Gastrocnemius medialis (tissue), 4 donors: Measurements from ENCODE around the gene STRN4. TPM values are rescaled to one million over a fixed set of nuclear protein-coding genes. Genes with fewer than 3 reads are reported as not detected.
A peak's percentile ranks its signal among the peaks of the same experiment; 100 is the strongest.

Source experiments
- ATAC-seq, 2 donors: fragments of 150-250 bp; one replicate each; pipeline ENCODE4 v1.9.1; 2016
- DNase-seq, 2 donors: peaks; one replicate each; pipeline ENCODE4 v3.0.0-alpha.2; 2019
- H3K27ac ChIP-seq, 4 donors: fragments of 200-600 bp; sonication (generic); 1 replicate in 1 of 4; 2 replicates in 3 of 4; pipeline ENCODE4 v1.5.1; 2016 to 2018; ENCODE audit warnings: mild to moderate bottlenecking in 2 of 4, moderate library complexity in 1 of 4
- H3K27me3 ChIP-seq, 3 donors: fragments of 200-600 bp; sonication (generic) in 2 of 3; 1 replicate in 1 of 3; 2 replicates in 2 of 3; pipeline versions ENCODE4 v1.5.1 to v1.6.0; 2016 to 2019; ENCODE audit warnings: mild to moderate bottlenecking in 1 of 3, moderate library complexity in 1 of 3
- H3K36me3 ChIP-seq, 2 donors: fragments of 200-600 bp; sonication (generic) in 1 of 2; one replicate each; pipeline ENCODE4 v1.5.1; 2017 to 2018
- H3K4me1 ChIP-seq, 2 donors: fragments of 200-600 bp; sonication (generic) in 1 of 2; one replicate each; pipeline ENCODE4 v1.5.1; 2016 to 2017; ENCODE audit warnings: mild to moderate bottlenecking in 2 of 2
- H3K4me3 ChIP-seq, 4 donors: fragments of 200-600 bp; sonication (generic) in 3 of 4; 1 replicate in 1 of 4; 2 replicates in 3 of 4; pipeline ENCODE4 v1.5.1; 2016 to 2019; ENCODE audit warnings: mild to moderate bottlenecking in 2 of 4
- H3K9me3 ChIP-seq, 3 donors: fragments of 200-600 bp; sonication (generic) in 2 of 3; 1 replicate in 1 of 3; 2 replicates in 2 of 3; pipeline ENCODE4 v1.5.1; 2016 to 2019
- POLR2A ChIP-seq, 2 donors: fragments of 450-650 bp; IDR thresholded peaks; one replicate each; pipeline ENCODE4 v1.6.1; 2017; ENCODE audit warnings: antibody characterized with exemption in 2 of 2, mild to moderate bottlenecking in 2 of 2, moderate library complexity in 2 of 2
- in situ Hi-C, 4 donors: fragments of 200-750 bp; cut with MboI; loops; one replicate each; pipeline versions ENCODE4 v1.15.0 to v1.8.0; 2017; ENCODE audit warnings: low sequenced_read_pairs in 4 of 4
- intact Hi-C: fragments of 100-400 bp; cut with DNase I; formaldehyde crosslinking; loops from one replicate; pipeline ENCODE4 v1.15.1; 2023; ENCODE audit warnings: low total_unique reads
- total RNA-seq, 4 donors: library from RNA; depleted of rRNA; stranded (reverse); fragments of >200 nt; gene quantifications; one replicate each; pipeline versions ENCODE4 v1.1.0 to v1.2.3, GENCODE V29; 2016
- TF ChIP-seq, protein P1 (sequence below), 5 experiments: fragments of 450-650 bp in 3 of 5; fragments of 200-600 bp in 2 of 5; sonication (generic) in 2 of 5; IDR thresholded peaks in 4 of 5; conservative IDR thresholded peaks in 1 of 5; 1 replicate in 4 of 5; 2 replicates in 1 of 5; pipeline ENCODE4 v1.5.1; 2016 to 2019; ENCODE audit warnings: antibody characterized with exemption in 5 of 5, mild to moderate bottlenecking in 3 of 5, moderate library complexity in 3 of 5

STRN4 gene, protein sequence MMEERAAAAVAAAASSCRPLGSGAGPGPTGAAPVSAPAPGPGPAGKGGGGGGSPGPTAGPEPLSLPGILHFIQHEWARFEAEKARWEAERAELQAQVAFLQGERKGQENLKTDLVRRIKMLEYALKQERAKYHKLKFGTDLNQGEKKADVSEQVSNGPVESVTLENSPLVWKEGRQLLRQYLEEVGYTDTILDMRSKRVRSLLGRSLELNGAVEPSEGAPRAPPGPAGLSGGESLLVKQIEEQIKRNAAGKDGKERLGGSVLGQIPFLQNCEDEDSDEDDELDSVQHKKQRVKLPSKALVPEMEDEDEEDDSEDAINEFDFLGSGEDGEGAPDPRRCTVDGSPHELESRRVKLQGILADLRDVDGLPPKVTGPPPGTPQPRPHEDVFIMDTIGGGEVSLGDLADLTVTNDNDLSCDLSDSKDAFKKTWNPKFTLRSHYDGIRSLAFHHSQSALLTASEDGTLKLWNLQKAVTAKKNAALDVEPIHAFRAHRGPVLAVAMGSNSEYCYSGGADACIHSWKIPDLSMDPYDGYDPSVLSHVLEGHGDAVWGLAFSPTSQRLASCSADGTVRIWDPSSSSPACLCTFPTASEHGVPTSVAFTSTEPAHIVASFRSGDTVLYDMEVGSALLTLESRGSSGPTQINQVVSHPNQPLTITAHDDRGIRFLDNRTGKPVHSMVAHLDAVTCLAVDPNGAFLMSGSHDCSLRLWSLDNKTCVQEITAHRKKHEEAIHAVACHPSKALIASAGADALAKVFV
- total RNA-seq: 10 to 100 TPM; 45.5 to 75.7 (median 57.9) TPM

DNA sequence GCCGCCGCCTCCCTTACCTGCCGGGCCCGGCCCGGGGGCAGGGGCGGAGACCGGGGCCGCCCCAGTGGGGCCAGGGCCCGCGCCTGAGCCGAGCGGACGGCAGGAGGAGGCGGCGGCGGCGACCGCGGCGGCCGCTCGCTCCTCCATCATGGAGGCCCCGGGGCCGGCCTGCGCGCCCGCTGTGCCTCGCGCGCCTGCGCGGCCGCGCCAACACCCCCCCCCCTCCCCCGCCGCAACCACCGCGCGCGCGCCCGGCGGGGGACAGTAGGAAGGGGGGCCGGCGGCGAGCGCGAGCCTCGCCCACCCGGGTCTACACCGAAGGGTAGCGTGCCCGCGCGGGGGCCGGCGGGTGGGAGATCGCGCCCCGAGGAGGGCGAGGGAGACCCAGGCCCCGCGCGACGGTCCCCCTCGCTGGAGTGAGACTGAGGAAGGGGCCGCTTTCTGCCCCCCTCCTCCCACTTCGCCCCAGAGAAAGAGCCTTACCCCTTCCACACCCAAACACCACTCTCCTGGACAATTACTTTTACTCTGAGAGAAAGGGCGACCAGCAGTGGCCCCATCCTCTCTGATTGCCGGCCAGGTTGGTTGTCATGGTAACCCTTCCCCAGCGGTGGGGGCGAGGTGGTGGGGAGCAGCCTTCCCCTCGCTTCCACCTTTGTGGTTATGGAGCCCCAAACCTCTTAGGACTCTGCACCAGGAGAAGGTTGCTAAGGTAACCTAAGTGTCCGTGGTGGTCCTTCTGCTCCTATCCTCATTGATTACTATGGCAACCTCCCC is at the start of gene STRN4:
Gene STRN4, minus strand, starts transcription at position 170 of the 777 bp plus-strand sequence. Its CDS starts 20 bp downstream, at position 150.
- in situ Hi-C loops: no loop called here
- peaks cover 25 to 51% of the 10 kb centered on the region in 2 donors for H3K4me1 ChIP-seq

DNA sequence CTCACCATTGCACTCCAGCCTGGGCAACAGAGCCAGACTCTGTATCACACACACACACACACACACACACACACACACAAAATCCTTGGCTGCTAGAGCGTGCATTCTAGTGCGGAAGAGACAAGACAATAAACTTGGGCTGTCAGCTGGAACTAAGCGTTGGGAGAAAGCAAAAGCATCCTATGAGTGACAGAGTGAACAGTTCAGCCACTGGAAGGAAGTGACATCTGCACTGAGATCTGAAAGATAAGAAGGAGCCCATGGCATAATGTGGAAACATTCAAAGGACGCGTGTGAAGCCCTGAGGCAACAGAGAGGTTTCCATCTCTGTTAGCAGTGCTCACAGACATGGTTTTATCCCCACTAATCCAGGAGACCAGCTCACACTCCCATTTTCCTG is 45.7 kb upstream of the STRN4 start:
- no peaks in the 10 kb centered on the region for H3K9me3 ChIP-seq
- H3K27me3 ChIP-seq: peaks cover 9 to 16% (median 11%) of the 10 kb centered on the region in 3 donors
- TF ChIP-seq, protein P1, sequence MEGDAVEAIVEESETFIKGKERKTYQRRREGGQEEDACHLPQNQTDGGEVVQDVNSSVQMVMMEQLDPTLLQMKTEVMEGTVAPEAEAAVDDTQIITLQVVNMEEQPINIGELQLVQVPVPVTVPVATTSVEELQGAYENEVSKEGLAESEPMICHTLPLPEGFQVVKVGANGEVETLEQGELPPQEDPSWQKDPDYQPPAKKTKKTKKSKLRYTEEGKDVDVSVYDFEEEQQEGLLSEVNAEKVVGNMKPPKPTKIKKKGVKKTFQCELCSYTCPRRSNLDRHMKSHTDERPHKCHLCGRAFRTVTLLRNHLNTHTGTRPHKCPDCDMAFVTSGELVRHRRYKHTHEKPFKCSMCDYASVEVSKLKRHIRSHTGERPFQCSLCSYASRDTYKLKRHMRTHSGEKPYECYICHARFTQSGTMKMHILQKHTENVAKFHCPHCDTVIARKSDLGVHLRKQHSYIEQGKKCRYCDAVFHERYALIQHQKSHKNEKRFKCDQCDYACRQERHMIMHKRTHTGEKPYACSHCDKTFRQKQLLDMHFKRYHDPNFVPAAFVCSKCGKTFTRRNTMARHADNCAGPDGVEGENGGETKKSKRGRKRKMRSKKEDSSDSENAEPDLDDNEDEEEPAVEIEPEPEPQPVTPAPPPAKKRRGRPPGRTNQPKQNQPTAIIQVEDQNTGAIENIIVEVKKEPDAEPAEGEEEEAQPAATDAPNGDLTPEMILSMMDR (IDR thresholded peaks at IDR 0.05 in 4 of 5, conservative IDR thresholded peaks at IDR 0.05 in 1 of 5): no peak
- H3K4me3 ChIP-seq: no peak overlapping the region
- DNase-seq (no peak), ATAC-seq (no peak)
- H3K4me1 ChIP-seq: peaks cover 5 to 8% of the 10 kb centered on the region in 2 donors
- intact Hi-C loops (no loop called here), in situ Hi-C loops (no loop called here)
- no peak overlapping the region for H3K27ac ChIP-seq
- H3K36me3 ChIP-seq: no peaks in the 10 kb centered on the region

More for the DNA sequence above, at the start of gene STRN4:
- intact Hi-C loops: loop anchor here (1.0 to 5.0 kb wide), 3 partner anchors 39 to 246 kb away; partner anchors contain the start of gene DACT3
- H3K9me3 ChIP-seq: no peaks in the 10 kb centered on the region
- peak within 1 kb of the TSS; percentile 90 to 98 (median 96) for H3K27ac ChIP-seq
- H3K4me3 ChIP-seq: peak within 1 kb of the TSS; percentile 87 to 100 (median 92)
- peak; percentile 74 to 78 for ATAC-seq
- DNase-seq: no peak
- TF ChIP-seq, protein P1 (IDR thresholded peaks at IDR 0.05 in 4 of 5, conservative IDR thresholded peaks at IDR 0.05 in 1 of 5): no peak
- TF ChIP-seq POLR2A (IDR thresholded peaks at IDR 0.05): peak; percentile 82 to 93
- H3K36me3 ChIP-seq: peaks cover 0 to 8% of the 10 kb centered on the region in 2 donors
- H3K27me3 ChIP-seq: no peaks in the 10 kb centered on the region

GRCh38 chr19:46789371-46789770 is 43.1 kb upstream of the STRN4 start:
- no peak overlapping the region for H3K27ac ChIP-seq
- TF ChIP-seq, protein P1 (IDR thresholded peaks at IDR 0.05 in 4 of 5, conservative IDR thresholded peaks at IDR 0.05 in 1 of 5): no peak
- no peak for TF ChIP-seq POLR2A (IDR thresholded peaks at IDR 0.05)
- no peak for DNase-seq
- H3K36me3 ChIP-seq: no peaks in the 10 kb centered on the region
- no peaks in the 10 kb centered on the region for H3K9me3 ChIP-seq
- peaks cover 11 to 27% (median 18%) of the 10 kb centered on the region in 3 donors for H3K27me3 ChIP-seq
- intact Hi-C loops (no loop called here), in situ Hi-C loops (no loop called here)
- H3K4me3 ChIP-seq: no peak overlapping the region
- no peak for ATAC-seq
- peaks cover 11 to 14% of the 10 kb centered on the region in 2 donors for H3K4me1 ChIP-seq

DNA sequence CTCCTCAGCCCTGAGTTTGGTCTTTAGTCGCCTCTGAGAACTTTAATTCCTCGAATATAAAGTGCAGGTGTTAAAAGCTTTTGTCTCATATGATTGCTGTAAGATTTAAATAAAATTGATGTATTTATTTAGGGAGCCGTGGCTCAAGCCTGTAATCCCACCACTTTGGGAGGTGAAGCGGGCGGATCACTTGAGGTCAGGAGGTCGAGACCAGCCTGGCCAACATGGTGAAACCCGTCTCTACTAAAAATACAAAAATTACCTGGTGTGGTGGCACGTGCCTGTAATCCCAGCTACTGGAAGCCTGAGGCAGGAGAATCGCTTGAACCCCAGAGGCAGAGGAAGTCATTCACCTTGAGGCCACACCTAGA is 42.7 kb upstream of the STRN4 start:
- peak overlapping the region in 2 of 4 donors; percentile 61 to 65 for H3K4me3 ChIP-seq
- DNase-seq: no peak
- H3K4me1 ChIP-seq: peaks cover 13 to 14% of the 10 kb centered on the region in 2 donors
- no peaks in the 10 kb centered on the region for H3K9me3 ChIP-seq
- intact Hi-C loops (no loop called here), in situ Hi-C loops (no loop called here)
- TF ChIP-seq POLR2A (IDR thresholded peaks at IDR 0.05): no peak
- TF ChIP-seq, protein P1 (IDR thresholded peaks at IDR 0.05 in 4 of 5, conservative IDR thresholded peaks at IDR 0.05 in 1 of 5): no peak
- no peak overlapping the region for H3K27ac ChIP-seq
- no peaks in the 10 kb centered on the region for H3K36me3 ChIP-seq
- H3K27me3 ChIP-seq: peaks cover 11 to 27% (median 18%) of the 10 kb centered on the region in 3 donors
- no peak for ATAC-seq
